ENCODE results near the gene SLC7A8.

The SLC7A8 gene

DNA sequence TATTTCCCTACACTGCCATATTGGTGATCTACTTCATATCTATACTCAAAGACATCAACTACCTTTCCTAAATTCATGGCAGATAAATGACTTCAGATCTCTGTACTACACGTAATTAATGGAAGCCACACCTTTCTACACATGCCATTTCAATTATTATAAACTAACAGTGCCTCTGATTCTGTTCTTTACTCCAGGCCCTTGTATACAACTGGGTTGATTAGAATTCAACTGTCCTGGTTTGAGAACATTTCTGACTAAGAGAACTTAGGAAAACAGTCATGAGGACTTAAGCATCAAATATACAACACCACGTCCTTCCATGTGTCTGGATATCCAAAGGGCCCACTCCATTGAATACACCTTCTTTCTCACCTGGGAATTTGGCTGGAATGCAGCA is 90.4 kb downstream of the SLC7A8 start:
- no peak for DNase-seq

GRCh38 chr14:23091294-23092225 is 91.9 kb downstream of the SLC7A8 start:
- DNase-seq: no peak

- DNase-seq: no peak
These were observed 93.2 kb downstream of the SLC7A8 start for GRCh38 chr14:23090254-23090636.

- DNase-seq: no peak
These were observed 93.8 kb downstream of the SLC7A8 start for GRCh38 chr14:23089498-23090253.

- no peak for DNase-seq
These were observed 96.9 kb downstream of the SLC7A8 start for GRCh38 chr14:23086565-23086964.

DNA sequence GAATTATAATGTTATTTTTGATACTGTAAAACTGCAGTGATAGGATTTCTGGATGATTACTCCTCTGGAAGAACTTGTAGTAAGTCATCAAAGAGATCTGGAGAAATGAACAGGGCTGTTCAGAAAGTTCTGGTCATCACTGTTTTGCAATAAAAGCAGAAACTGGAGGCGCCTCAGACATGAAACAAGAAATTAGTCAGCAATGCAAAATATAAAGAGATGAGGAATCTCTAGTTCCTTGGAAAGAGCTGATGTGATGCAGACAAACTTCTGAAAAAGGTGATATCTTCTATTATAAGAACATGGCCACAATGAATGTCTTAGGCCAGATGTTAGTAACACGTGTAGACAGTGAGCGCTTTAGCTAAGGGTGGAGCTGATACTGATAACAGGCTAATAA is 98.0 kb downstream of the SLC7A8 start:
- no peak for DNase-seq

- DNase-seq: no peak
These were observed 103.0 kb downstream of the SLC7A8 start for GRCh38 chr14:23080474-23080873.

DNA sequence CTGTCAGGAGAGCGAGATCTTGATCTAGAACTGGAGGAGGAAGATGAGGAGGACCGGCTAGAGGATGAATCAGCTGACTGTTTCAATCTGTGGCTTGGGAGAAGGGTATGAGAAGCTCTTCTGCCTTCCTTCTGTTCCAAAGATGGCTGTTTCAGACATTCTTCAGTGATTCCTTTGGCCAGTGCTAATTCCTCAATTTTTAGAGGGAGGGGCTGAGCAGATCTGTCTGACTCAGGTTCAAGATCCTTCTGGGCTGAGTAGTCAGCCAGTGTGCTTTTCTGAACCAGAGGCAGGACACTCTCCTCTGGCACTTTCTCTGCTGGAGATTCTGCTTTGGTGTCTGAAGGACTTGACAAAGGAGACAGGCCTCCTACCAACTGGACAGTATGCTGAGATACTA is 103.7 kb downstream of the SLC7A8 start:
- DNase-seq: no peak

DNA sequence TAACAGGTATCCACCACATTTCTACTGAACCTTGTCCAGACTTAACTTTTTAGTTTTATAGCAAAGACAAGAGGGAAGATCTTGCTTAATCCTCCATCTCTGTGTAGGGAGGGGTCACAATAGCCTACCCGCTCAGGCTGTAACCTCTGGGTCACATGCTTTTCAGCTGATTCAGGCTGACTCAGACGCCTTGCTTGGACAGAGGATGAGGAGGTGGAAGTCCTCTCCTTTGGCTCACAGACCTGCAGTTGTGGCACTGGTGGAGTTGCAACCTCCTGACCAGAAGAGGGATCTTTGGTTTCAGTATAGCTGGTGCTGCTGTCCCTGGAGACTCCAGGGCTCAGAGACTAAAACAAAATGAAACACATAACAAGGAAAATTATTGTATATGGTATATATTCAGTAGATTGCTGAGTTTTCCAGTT is 104.8 kb downstream of the SLC7A8 start:
- peak in 1 of 2 donors; percentile 63 for DNase-seq

GRCh38 chr14:23077962-23078361 is 105.5 kb downstream of the SLC7A8 start:
- DNase-seq: no peak

DNA sequence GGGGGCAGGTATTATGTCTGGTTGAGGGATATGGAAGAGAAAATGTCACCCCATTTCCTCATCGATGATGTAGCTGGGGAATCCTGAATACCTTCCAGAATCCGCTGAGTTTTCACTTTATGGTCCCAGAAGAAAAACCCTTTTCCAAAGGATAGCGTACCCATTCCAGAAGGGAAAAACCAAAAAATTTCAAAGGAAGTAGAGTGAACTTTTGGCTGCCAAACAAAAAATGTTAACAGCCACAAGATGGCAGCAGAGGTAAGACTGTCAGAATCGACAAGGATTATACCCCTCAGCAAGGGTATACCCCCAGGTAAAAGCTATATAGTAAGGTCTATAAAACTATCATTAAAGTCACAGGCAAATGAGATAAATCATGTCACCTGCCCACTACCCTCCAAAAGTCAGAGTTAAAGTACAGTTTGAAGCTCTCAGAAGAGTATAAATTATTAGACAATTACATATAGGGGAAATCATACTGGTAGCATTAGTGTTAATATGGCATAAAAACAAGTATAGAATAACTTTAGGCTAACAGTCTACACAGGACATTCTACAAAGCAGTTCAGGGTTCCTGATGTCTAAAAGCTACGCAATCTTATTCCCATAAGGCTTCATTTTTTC is 106.6 kb downstream of the SLC7A8 start:
- peak in 1 of 2 donors; percentile 62 for DNase-seq

Data from CD4-positive, alpha-beta T cell treated with Interferon alpha-2 for 1 hour (primary cell).